Measurements from ENCODE around the gene DCLRE1B. TPM values are rescaled to one million over a fixed set of nuclear protein-coding genes. Genes with fewer than 3 reads are reported as not detected.
A peak's percentile ranks its signal among the peaks of the same experiment; 100 is the strongest.

Gene DCLRE1B
- total RNA-seq, 6 experiments from 2014 or later = 5.7 to 9.9 (median 8.8) TPM

GRCh38 chr1:113951719-113952118 is 46.6 kb downstream of the DCLRE1B start:
- no peak overlapping the region for H3K27ac Mint-ChIP-seq
- no peaks in the 10 kb centered on the region for H3K27me3 Mint-ChIP-seq (ENCODE audit: insufficient read depth)
- H3K4me3 Mint-ChIP-seq = no peak overlapping the region
- no peak for TF ChIP-seq CTCF (IDR thresholded peaks at IDR 0.05)
- peaks cover 18% of the 10 kb centered on the region for H3K4me1 Mint-ChIP-seq (ENCODE audit: low read depth)
- peaks cover 5% of the 10 kb centered on the region for H3K36me3 Mint-ChIP-seq (ENCODE audit: low read depth)
- no peaks in the 10 kb centered on the region for H3K9me3 Mint-ChIP-seq
- no peak for DNase-seq

- Mint-ChIP-seq H3K27me3 (ENCODE audit: insufficient read depth) (no peaks in the 10 kb centered on the region), H3K36me3 (ENCODE audit: low read depth) (peaks cover 16% of the 10 kb centered on the region), H3K9me3 (no peaks in the 10 kb centered on the region), H3K27ac (no peak overlapping the region), H3K4me1 (ENCODE audit: low read depth) (no peaks in the 10 kb centered on the region), H3K4me3 (no peak overlapping the region)
- no peak for DNase-seq
- TF ChIP-seq CTCF (IDR thresholded peaks at IDR 0.05) = no peak
These were observed 52.9 kb downstream of the DCLRE1B start for GRCh38 chr1:113957984-113958383.

- no peak for TF ChIP-seq CTCF (IDR thresholded peaks at IDR 0.05)
- H3K9me3 Mint-ChIP-seq = no peaks in the 10 kb centered on the region
- no peaks in the 10 kb centered on the region for H3K4me1 Mint-ChIP-seq (ENCODE audit: low read depth)
- no peaks in the 10 kb centered on the region for H3K27me3 Mint-ChIP-seq (ENCODE audit: insufficient read depth)
- DNase-seq = no peak
- H3K4me3 Mint-ChIP-seq = no peak overlapping the region
- no peak overlapping the region for H3K27ac Mint-ChIP-seq
- peaks cover 16% of the 10 kb centered on the region for H3K36me3 Mint-ChIP-seq (ENCODE audit: low read depth)
These were observed 53.6 kb downstream of the DCLRE1B start for GRCh38 chr1:113958691-113959090.

- peak; percentile 59; the same call in 1 of the 2 replicates for TF ChIP-seq CTCF (IDR thresholded peaks at IDR 0.05)
- Mint-ChIP-seq H3K9me3 (no peaks in the 10 kb centered on the region), H3K36me3 (ENCODE audit: low read depth) (peaks cover 33% of the 10 kb centered on the region), H3K4me3 (no peak overlapping the region), H3K4me1 (ENCODE audit: low read depth) (peaks cover 8% of the 10 kb centered on the region; the same call in 1 of the 2 replicates), H3K27me3 (ENCODE audit: insufficient read depth) (no peaks in the 10 kb centered on the region), H3K27ac (no peak overlapping the region)
- DNase-seq = no peak
These were observed 58.3 kb downstream of the DCLRE1B start for GRCh38 chr1:113963281-113963906.

Other genes starting within 250 kb of the DCLRE1B start
- 10 to 100 TPM; 23.3 to 27.9 (median 24.8) TPM for gene PHTF1, start 145.8 kb upstream of the DCLRE1B start, total RNA-seq (2021; fragmentation: NEBNext Ultra II Directional; extraction: Animal tissue kit (Norgen Biotek cat#: 25700))
- gene RSBN1, start 92.8 kb upstream of the DCLRE1B start, total RNA-seq (2021; fragmentation: NEBNext Ultra II Directional; extraction: Animal tissue kit (Norgen Biotek cat#: 25700)) = 10 to 100 TPM in 3 of 6 experiments, 1 to 10 TPM in 3; 9.0 to 11.5 (median 10.0) TPM
- gene PTPN22, start 33.6 kb upstream of the DCLRE1B start, total RNA-seq (2021; fragmentation: NEBNext Ultra II Directional; extraction: Animal tissue kit (Norgen Biotek cat#: 25700)) = 1 to 10 TPM in 4 of 6 experiments, under 1 TPM in 2; 0.71 to 1.3 (median 1.0) TPM
- gene BCL2L15, start 17.7 kb upstream of the DCLRE1B start, total RNA-seq (2021; fragmentation: NEBNext Ultra II Directional; extraction: Animal tissue kit (Norgen Biotek cat#: 25700)) = under 1 TPM in 2 of 6 experiments, not detected in 4; 0.41 to 0.59 TPM
- 10 to 100 TPM; 12.6 to 14.0 (median 13.3) TPM for gene AP4B1, start 527 bp upstream of the DCLRE1B start, total RNA-seq (2021; fragmentation: NEBNext Ultra II Directional; extraction: Animal tissue kit (Norgen Biotek cat#: 25700))
- 10 to 100 TPM; 34.6 to 49.1 (median 38.7) TPM for gene HIPK1, start 24.0 kb downstream of the DCLRE1B start, total RNA-seq (2021; fragmentation: NEBNext Ultra II Directional; extraction: Animal tissue kit (Norgen Biotek cat#: 25700))
- gene OLFML3, start 74.1 kb downstream of the DCLRE1B start, total RNA-seq (2021; fragmentation: NEBNext Ultra II Directional; extraction: Animal tissue kit (Norgen Biotek cat#: 25700)) = 100 to 1,000 TPM in 4 of 6 experiments, 10 to 100 TPM in 2; 66.4 to 130 (median 123) TPM
- gene SYT6, start 248.5 kb downstream of the DCLRE1B start, total RNA-seq (2021; fragmentation: NEBNext Ultra II Directional; extraction: Animal tissue kit (Norgen Biotek cat#: 25700)) = not detected